LNCAP (cell line): ENCODE results near the gene TBX20.

Experiments
- TF ChIP-seq, protein P1 (sequence below): fragments of 450-650 bp; IDR thresholded peaks from 2 replicates; pipeline ENCODE4 v1.5.1; 2017; ENCODE audit warnings: mild to moderate bottlenecking

Gene TBX20

DNA sequence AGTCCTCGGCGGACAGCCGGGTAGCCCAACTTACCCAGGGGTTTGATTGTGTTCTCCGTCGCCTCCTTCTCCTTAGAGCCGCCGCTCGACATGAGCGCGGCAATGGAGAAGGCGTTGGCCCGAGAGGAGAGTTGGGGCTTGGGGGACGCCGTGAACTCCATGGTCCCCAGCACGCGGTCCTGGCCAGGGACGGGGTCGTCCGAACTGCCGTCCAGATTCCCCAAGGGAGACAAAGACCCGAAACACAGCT lies 515 bp downstream of the TBX20 start:
- TF ChIP-seq, protein P1, sequence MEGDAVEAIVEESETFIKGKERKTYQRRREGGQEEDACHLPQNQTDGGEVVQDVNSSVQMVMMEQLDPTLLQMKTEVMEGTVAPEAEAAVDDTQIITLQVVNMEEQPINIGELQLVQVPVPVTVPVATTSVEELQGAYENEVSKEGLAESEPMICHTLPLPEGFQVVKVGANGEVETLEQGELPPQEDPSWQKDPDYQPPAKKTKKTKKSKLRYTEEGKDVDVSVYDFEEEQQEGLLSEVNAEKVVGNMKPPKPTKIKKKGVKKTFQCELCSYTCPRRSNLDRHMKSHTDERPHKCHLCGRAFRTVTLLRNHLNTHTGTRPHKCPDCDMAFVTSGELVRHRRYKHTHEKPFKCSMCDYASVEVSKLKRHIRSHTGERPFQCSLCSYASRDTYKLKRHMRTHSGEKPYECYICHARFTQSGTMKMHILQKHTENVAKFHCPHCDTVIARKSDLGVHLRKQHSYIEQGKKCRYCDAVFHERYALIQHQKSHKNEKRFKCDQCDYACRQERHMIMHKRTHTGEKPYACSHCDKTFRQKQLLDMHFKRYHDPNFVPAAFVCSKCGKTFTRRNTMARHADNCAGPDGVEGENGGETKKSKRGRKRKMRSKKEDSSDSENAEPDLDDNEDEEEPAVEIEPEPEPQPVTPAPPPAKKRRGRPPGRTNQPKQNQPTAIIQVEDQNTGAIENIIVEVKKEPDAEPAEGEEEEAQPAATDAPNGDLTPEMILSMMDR, result no peak

DNA sequence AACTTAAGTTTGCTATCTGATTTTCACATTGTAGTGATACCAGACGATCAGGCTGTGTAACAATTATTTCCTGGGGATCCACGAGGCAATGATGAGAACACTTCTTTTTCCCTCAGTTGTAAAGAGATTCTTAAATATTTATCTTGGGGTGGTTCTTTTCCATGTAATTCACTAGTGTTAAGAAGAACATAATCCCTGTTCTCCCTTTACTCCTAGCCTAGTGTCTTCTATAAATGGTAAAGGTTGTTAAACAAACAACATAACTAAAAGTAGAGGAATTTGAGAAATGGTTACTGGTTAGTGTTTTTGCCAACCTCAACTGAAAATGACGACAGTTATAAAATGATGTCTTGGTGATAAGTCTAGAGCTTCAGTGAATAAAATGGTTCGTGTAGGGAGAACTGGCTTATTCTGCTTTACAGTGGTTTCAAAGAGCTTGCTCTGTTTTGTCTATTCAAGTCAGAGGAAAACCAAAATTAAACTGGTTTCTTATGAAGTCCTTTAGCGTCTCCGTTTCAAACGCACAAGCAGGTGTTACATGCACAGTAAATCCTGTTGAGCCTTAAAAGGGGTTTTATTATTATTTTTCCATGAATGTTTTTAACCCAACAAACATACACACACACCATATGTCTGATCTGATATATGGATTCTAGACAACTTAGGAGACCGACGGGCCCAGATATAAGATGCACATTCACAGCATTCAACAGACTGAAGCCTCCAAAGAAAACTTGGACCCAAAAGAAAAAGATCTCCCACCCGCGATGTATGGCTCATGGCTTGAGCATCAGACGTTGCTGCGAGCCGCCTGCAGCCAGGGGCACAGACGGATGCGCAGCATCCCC lies 1.1 kb downstream of the TBX20 start:
- TF ChIP-seq, protein P1, result no peak

DNA sequence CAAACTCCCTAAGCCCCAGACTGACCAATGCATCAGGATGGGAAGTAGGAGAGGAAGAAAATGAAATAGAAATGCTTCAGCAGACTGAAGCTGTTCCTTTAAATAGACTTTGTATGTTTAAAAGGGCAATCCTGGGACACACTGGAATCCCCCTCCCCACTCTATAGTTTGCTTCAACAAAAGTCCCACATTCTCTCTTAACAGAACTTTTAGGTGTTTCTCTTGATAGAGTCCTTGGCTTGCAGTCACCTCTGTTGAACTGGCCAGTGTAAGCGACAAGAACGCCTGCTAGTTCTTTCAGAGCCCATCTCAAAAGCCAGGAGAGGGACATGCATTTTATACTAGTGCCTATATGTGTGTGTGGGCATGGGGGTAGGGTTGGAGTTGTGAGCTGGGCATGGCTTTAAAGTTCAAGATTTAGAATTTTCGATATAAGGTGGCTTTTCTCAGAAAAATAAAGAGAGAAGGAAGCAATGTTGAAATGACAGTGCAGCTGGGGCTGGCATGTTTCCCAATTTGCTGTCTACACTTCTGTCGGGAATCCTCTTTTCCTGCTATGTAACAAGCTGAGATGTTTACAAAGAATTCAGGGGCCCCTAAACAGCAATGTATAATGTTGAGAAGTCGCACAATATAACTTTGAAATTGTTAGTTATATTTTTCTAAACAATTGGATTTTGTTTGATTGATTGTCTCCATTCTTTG lies 2.1 kb downstream of the TBX20 start:
- TF ChIP-seq, protein P1, result no peak

DNA sequence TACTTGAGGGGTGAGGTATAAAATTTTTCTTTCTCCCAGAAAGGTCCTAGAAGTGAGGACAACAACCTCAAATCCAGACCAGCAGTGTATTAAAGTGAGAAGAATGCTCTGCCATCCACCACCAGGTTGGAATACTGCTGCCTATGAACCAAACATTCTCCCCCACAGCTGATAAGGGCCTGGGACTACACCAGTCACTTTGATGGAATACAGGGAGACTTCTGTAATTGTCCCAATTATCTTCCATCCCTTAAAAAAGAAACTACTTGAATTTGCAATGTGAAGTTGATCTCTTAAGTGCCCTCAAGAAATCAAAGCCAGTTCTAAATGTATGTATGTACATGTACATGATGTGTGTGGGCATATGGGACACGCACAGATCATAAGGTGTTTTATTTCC lies 3.0 kb downstream of the TBX20 start:
- TF ChIP-seq, protein P1, result no peak

DNA sequence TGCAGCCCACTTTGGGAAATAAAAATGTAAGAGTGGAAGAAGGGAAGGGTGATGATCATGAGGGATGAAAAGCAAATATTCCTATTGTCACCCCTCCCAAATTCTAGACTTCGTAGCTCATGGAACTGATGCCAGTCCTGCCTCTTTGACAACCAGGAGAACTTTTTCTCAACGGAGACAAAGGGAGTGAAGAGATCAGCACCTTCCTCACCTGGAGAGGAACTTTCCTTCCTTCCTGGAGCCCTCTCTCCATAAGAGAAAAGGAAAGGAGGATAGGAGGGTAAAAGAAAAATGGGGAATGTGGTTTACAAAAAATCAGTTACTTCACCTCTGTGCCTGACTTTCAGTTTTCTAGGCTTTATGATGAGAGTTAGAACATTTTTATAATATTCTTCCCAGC lies 3.4 kb downstream of the TBX20 start:
- TF ChIP-seq, protein P1, result no peak

DNA sequence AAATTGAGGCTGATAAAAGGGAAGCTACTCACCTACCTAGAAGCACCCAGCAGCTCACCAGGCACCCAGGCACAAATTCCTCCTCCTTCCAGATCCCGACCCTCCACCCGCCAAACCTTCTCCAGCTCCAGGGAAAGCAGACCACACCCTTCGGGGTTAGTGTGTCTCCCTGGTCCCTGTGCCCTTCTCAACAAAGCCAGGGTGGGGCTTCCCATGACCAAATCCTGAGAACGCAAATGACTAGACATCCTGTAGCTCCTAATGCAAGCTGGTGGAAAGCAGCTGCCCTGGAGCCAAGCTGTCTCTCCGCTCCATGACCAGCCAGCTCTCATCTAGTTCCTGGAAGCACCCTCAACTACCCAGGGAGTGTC lies 4.4 kb downstream of the TBX20 start:
- TF ChIP-seq, protein P1, result no peak

DNA sequence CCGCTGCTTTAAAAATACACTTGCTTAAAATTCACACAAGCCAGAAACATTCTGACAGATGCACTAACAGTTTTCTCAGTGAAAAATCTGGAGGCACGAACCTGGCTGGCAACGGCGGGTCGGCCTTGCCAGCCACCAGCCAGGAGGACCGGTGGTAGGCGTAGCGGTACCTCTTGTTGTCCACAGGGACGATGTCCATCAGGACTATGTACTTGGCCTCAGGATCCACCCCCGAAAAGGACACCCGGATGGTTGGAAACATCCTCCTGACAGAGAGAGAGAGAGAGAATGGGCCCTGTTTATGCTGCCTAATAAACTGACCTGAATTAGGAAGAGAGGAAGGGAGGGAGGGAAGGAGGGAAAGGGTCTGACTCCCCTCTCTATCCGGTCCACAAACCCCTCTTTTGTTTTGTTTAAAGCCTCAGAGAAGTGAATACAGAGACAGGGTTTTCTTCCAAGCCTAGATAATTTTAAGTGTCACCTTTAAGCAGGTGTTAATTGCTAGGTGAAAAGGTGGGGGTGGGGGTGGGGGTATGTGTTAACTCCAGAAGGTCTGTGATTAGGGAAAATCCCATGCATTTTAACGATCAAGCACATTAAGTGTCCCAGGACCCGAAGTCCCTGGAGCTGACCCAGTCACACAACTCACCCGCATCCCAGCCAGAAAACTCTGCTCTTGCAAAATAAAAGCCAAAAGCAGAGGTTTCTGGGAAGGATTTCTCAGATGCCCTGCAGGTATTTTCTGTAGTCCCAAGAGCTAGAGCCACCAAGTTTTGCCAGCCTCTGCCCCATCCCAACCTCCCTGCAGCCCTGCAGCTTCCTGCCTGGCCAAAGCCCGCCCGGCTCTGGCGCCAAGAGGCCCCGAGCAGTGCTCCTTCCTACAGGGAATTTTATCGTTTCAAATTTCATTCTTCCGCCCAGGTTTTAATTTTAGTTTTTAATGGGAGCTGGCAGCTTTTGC lies 5.0 kb downstream of the TBX20 start:
- TF ChIP-seq, protein P1, result no peak
